A673 (cell line): ENCODE data around the gene MAGEA9B.
"Not testable (repeated sequence)": the region's sequence is repeated elsewhere in the genome, so short reads cannot be mapped to it uniquely, and the experiment has no call there.

ENCODE experiments used
- CTCF ChIP-seq: fragments of 300-800, 200-600 bp; sonication (generic); conservative IDR thresholded peaks from 2 replicates; pipeline ENCODE4 v1.5.1; 2017; ENCODE audit warnings: low read depth, mild to moderate bottlenecking, antibody characterized with exemption, low read length, moderate library complexity, mixed read lengths
- EZH2 ChIP-seq: fragments of 200-600 bp; sonication (generic); IDR thresholded peaks from 2 replicates; pipeline ENCODE4 v1.6.1; 2017; ENCODE audit warnings: borderline replicate concordance, low read depth, mild to moderate bottlenecking, mixed read lengths, antibody characterized with exemption, low read length; ENCODE audit not compliant: poor library complexity, severe bottlenecking

- not testable (repeated sequence) for TF ChIP-seq CTCF, EZH2
Measured at GRCh38 chrX:149534926-149535602, 52.2 kb downstream of the MAGEA9B start.
